IMR-90 (cell line): ENCODE measurements around the gene GGPS1. TPM values are rescaled to one million over a fixed set of nuclear protein-coding genes. Genes with fewer than 3 reads are reported as not detected.

Experiments
- ATAC-seq: fragments of 200-7000 bp; cut with Tn5 transposase; 2 replicates; pipeline ENCODE4 v1.9.1; 2020; ENCODE audit warnings: low read depth, mild to moderate bottlenecking, moderate library complexity
- BruUV-seq: library from RNA; stranded (reverse); fragments of 400-500 nt; replicated peaks from 2 replicates; lab custom pipeline; 2021; lab: Mats Ljungman, UMichigan
- CTCF ChIA-PET: fragments of 300-600 bp; formaldehyde crosslinking; extraction: SDS; loops from one replicate; lab custom pipeline; 2021; ENCODE audit warnings: antibody characterized with exemption; lab: Yijun Ruan, JAX
- POLR2A ChIA-PET: fragments of 300-600 bp; sonication (Branson Sonifier 250); formaldehyde crosslinking; loops from one replicate; lab custom pipeline; 2022; ENCODE audit warnings: antibody characterized with exemption; ENCODE audit not compliant: unreplicated experiment; lab: Charles Lee
- DNase-seq: peaks from one replicate; pipeline ENCODE4 v3.0.0; 2013
- H2AFZ ChIP-seq: replicated peaks from 2 replicates; pipeline ENCODE3; 2013; ENCODE audit warnings: low read length, mild to moderate bottlenecking; ENCODE audit not compliant: poor library complexity
- H2AK5ac ChIP-seq: 2 replicates; pipeline ENCODE4 v1.6.1; 2013; ENCODE audit warnings: low read depth, low read length, inconsistent platforms
- H2AK9ac ChIP-seq: replicated peaks from 2 replicates; pipeline ENCODE3; 2013; ENCODE audit warnings: mild to moderate bottlenecking, low read depth, low read length, moderate library complexity; ENCODE audit not compliant: poor library complexity
- H2BK120ac ChIP-seq: 2 replicates; pipeline ENCODE4 v1.6.1; 2013; ENCODE audit warnings: low read depth, low read length, inconsistent platforms
- H2BK15ac ChIP-seq: 3 replicates; pipeline ENCODE4 v1.6.1; 2013; ENCODE audit warnings: low read depth, low read length, inconsistent platforms
- H2BK20ac ChIP-seq: 2 replicates; pipeline ENCODE4 v1.6.1; 2013; ENCODE audit warnings: low read depth, mild to moderate bottlenecking, inconsistent platforms, low read length, moderate library complexity
- H2BK5ac ChIP-seq: 2 replicates; pipeline ENCODE4 v1.6.1; 2013; ENCODE audit warnings: mild to moderate bottlenecking, low read depth, low read length, inconsistent platforms; ENCODE audit not compliant: poor library complexity, severe bottlenecking
- H3K14ac ChIP-seq: replicated peaks from 2 replicates; pipeline ENCODE4 v1.6.1; 2013; ENCODE audit warnings: low read depth, low read length, inconsistent platforms
- H3K18ac ChIP-seq: 2 replicates; pipeline ENCODE4 v1.6.1; 2013; ENCODE audit warnings: low read depth, low read length, control low read depth
- H3K23ac ChIP-seq: 2 replicates; pipeline ENCODE4 v1.6.1; 2013; ENCODE audit warnings: low read depth, low read length, inconsistent platforms
- H3K27ac ChIP-seq: 2 replicates; pipeline ENCODE4 v1.5.1; 2013; ENCODE audit warnings: mild to moderate bottlenecking, control low read depth, low read length; ENCODE audit not compliant: insufficient read depth
- H3K27me3 ChIP-seq: 2 replicates; pipeline ENCODE4 v1.6.1; 2013; ENCODE audit warnings: low read length; ENCODE audit not compliant: control insufficient read depth, insufficient read depth
- H3K36me3 ChIP-seq: 2 replicates; pipeline ENCODE4 v1.6.1; 2013; ENCODE audit warnings: low read length, mixed read lengths; ENCODE audit not compliant: control insufficient read depth, insufficient read depth
- H3K4ac ChIP-seq: 2 replicates; pipeline ENCODE4 v1.6.1; 2013; ENCODE audit warnings: low read depth, low read length, inconsistent platforms
- H3K4me1 ChIP-seq: 2 replicates; pipeline ENCODE4 v1.6.1; 2013; ENCODE audit warnings: low read length, mixed read lengths; ENCODE audit not compliant: control insufficient read depth, insufficient read depth
- H3K4me2 ChIP-seq: 2 replicates; pipeline ENCODE4 v1.6.1; 2013; ENCODE audit warnings: low read depth, mild to moderate bottlenecking, control low read depth, low read length, moderate library complexity
- H3K4me3 ChIP-seq: 2 replicates; pipeline ENCODE4 v1.5.1; 2013; ENCODE audit warnings: low read depth, mild to moderate bottlenecking, control low read depth, low read length, moderate library complexity; ENCODE audit not compliant: insufficient read depth
- H3K56ac ChIP-seq: 2 replicates; pipeline ENCODE4 v1.6.1; 2013; ENCODE audit warnings: low read length, inconsistent platforms; ENCODE audit not compliant: insufficient read depth; ENCODE audit errors: extremely low read depth
- H3K79me1 ChIP-seq, 2 experiments: 2 replicates each; pipeline ENCODE4 v1.6.1; 2013; ENCODE audit warnings: low read length in 2 of 2, inconsistent platforms in 1 of 2, low read depth in 1 of 2
- H3K9ac ChIP-seq: 2 replicates; pipeline ENCODE4 v1.6.1; 2013; ENCODE audit warnings: low read depth, low read length, control low read depth
- H3K9me1 ChIP-seq: 2 replicates; pipeline ENCODE4 v1.6.1; 2013; ENCODE audit warnings: low read length, inconsistent platforms; ENCODE audit not compliant: insufficient read depth
- H3K9me3 ChIP-seq: 2 replicates; pipeline ENCODE4 v1.6.1; 2013; ENCODE audit warnings: low read length; ENCODE audit not compliant: control insufficient read depth, insufficient read depth
- H4K20me1 ChIP-seq: 2 replicates; pipeline ENCODE4 v1.6.1; 2013; ENCODE audit warnings: low read length, inconsistent platforms; ENCODE audit not compliant: insufficient read depth
- H4K5ac ChIP-seq: 2 replicates; pipeline ENCODE4 v1.6.1; 2013; ENCODE audit warnings: mild to moderate bottlenecking, low read depth, low read length, control low read depth
- H4K8ac ChIP-seq, 2 experiments: 2 replicates each; pipeline ENCODE4 v1.6.1; 2013; ENCODE audit warnings: low read depth in 2 of 2, low read length in 2 of 2, control low read depth in 1 of 2, inconsistent platforms in 1 of 2
- H4K91ac ChIP-seq: 2 replicates; pipeline ENCODE4 v1.6.1; 2013; ENCODE audit warnings: low read depth, low read length, inconsistent platforms; ENCODE audit not compliant: insufficient read depth
- BHLHE40 ChIP-seq: fragments of 150-350 bp; IDR thresholded peaks from 2 replicates; pipeline ENCODE4 v1.6.1; 2016; ENCODE audit warnings: mild to moderate bottlenecking, low read depth, low read length
- CEBPB ChIP-seq: IDR thresholded peaks from 2 replicates; pipeline ENCODE4 v1.6.1; 2012; ENCODE audit warnings: low read depth, low read length, improper control_type of control experiment
- CHD1 ChIP-seq: IDR thresholded peaks from 2 replicates; pipeline ENCODE4 v1.6.1; 2012; ENCODE audit warnings: low read depth, low read length, improper control_type of control experiment
- CTCF ChIP-seq: conservative IDR thresholded peaks from 2 replicates; pipeline ENCODE4 v1.5.1; 2012; ENCODE audit warnings: mild to moderate bottlenecking, low read depth, low read length, improper control_type of control experiment
- ELK1 ChIP-seq: fragments of 150-350 bp; IDR thresholded peaks from 2 replicates; pipeline ENCODE4 v1.6.1; 2016; ENCODE audit warnings: low read depth, mild to moderate bottlenecking, low read length, moderate library complexity, borderline replicate concordance
- FOS ChIP-seq: fragments of 150-350 bp; IDR thresholded peaks from 2 replicates; pipeline ENCODE4 v1.6.1; 2016; ENCODE audit warnings: low read depth, low read length
- MAFK ChIP-seq: IDR thresholded peaks from 2 replicates; pipeline ENCODE4 v1.6.1; 2012; ENCODE audit warnings: low read depth, low read length, improper control_type of control experiment
- MAZ ChIP-seq: IDR thresholded peaks from 2 replicates; pipeline ENCODE4 v1.6.1; 2012; ENCODE audit warnings: low read depth, mild to moderate bottlenecking, low read length, improper control_type of control experiment, moderate library complexity, borderline replicate concordance
- MXI1 ChIP-seq: IDR thresholded peaks from 2 replicates; pipeline ENCODE4 v1.6.1; 2012; ENCODE audit warnings: low read depth, mild to moderate bottlenecking, low read length, moderate library complexity, borderline replicate concordance
- NFE2L2 ChIP-seq: fragments of 150-350 bp; IDR thresholded peaks from 2 replicates; pipeline ENCODE4 v1.6.1; 2016; ENCODE audit warnings: low read depth, mild to moderate bottlenecking, low read length
- POLR2A ChIP-seq: IDR thresholded peaks from 2 replicates; pipeline ENCODE4 v1.6.1; 2012; ENCODE audit warnings: mild to moderate bottlenecking, low read depth, low read length
- RAD21 ChIP-seq: IDR thresholded peaks from 2 replicates; pipeline ENCODE4 v1.6.1; 2012; ENCODE audit warnings: low read length, improper control_type of control experiment
- RCOR1 ChIP-seq: IDR thresholded peaks from 2 replicates; pipeline ENCODE4 v1.6.1; 2012; ENCODE audit warnings: mild to moderate bottlenecking, low read length, improper control_type of control experiment; ENCODE audit not compliant: insufficient replicate concordance
- RFX5 ChIP-seq: IDR thresholded peaks from 2 replicates; pipeline ENCODE4 v1.8.0; 2012; ENCODE audit warnings: low read depth, mild to moderate bottlenecking, low read length, moderate library complexity
- SMC3 ChIP-seq: fragments of 150-350 bp; IDR thresholded peaks from 2 replicates; pipeline ENCODE4 v1.6.1; 2016; ENCODE audit warnings: low read depth, mild to moderate bottlenecking, antibody characterized with exemption, low read length, moderate library complexity
- USF2 ChIP-seq: fragments of 150-350 bp; IDR thresholded peaks from 2 replicates; pipeline ENCODE4 v1.6.1; 2017; ENCODE audit warnings: mild to moderate bottlenecking, antibody characterized with exemption, low read length, low read depth
- WGBS, 2 experiments: methylation state at CpG; one replicate each; pipeline versions ENCODE4 v1.1.5 to v1.1.7; 2013; ENCODE audit warnings: missing lambda C conversion rate in 2 of 2; ENCODE audit not compliant: insufficient read length in 1 of 2; ENCODE audit errors: extremely low coverage in 2 of 2; 5-methylcytosine and 5-hydroxymethylcytosine counted together
- dilution Hi-C: fragments of 300-500 bp; cut with HindIII; formaldehyde crosslinking; loops from one replicate; pipeline ENCODE4 v1.14.3; 2018; ENCODE audit warnings: low sequenced_read_pairs; ENCODE audit not compliant: unreplicated experiment
- in situ Hi-C: fragments of 300-500 bp; cut with MboI; formaldehyde crosslinking; loops from 3 replicates; pipeline ENCODE4 v1.14.3; 2019; ENCODE audit warnings: low sequenced_read_pairs, inconsistent platforms, mixed read lengths
- intact Hi-C: fragments of 100-400 bp; cut with micrococcal nuclease; formaldehyde crosslinking; loops from 2 replicates; pipeline ENCODE4 v1.10.0; 2022
- polyA plus RNA-seq, 3 experiments: library from polyadenylated mRNA; depleted of rRNA; stranded (reverse); fragments of >200 nt; gene quantifications; 2 replicates each; pipeline ENCODE4 v1.2.3, GENCODE V29; 2012; ENCODE audit warnings: low replicate concordance in 1 of 3
- total RNA-seq: library from RNA; depleted of rRNA; stranded (reverse); fragments of >200 nt; gene quantifications from 2 replicates; pipeline ENCODE4 v1.2.3, GENCODE V29; 2012

GGPS1 gene
- total and polyA plus RNA-seq, 2 of the 4 experiments (the other 2 are of a cell fraction): 16.4 to 21.5 TPM

- no peak overlapping the region for H3K27ac ChIP-seq
- no peak overlapping the region for H2BK20ac ChIP-seq
- peaks cover 2% of the 10 kb centered on the region for H3K4me1 ChIP-seq
- no peak overlapping the region for H3K9ac ChIP-seq
- H3K9me1 ChIP-seq: no peaks in the 10 kb centered on the region
- no TSS peak for BruUV-seq
- H3K56ac ChIP-seq: no peak overlapping the region
- peaks cover 21% of the 10 kb centered on the region for H3K36me3 ChIP-seq
- no peak overlapping the region for H2BK15ac ChIP-seq
- TF ChIP-seq RCOR1 (no peak), NFE2L2 (no peak), RAD21 (no peak), CEBPB (no peak), FOS (no peak), USF2 (no peak), SMC3 (no peak), POLR2A (no peak), CHD1 (no peak), RFX5 (no peak), MAZ (no peak), BHLHE40 (no peak), ELK1 (no peak), CTCF (no peak), MXI1 (no peak), MAFK (no peak)
- no peak overlapping the region for H2AFZ ChIP-seq
- ChIA-PET CTCF (interaction anchor here (0.6 kb wide), 1 partner anchor 150 kb away, joined by 3 read pairs; no protein-coding TSS in a partner anchor), POLR2A (no interaction called here)
- H2BK5ac ChIP-seq: no peak overlapping the region
- in situ Hi-C loops (no loop called here), intact Hi-C loops (no loop called here), dilution Hi-C loops (no loop called here)
- H2BK120ac ChIP-seq: no peak overlapping the region
- no peak overlapping the region for H4K8ac ChIP-seq
- no peak overlapping the region for H2AK9ac ChIP-seq
- ATAC-seq: no peak
- H3K4me2 ChIP-seq: no peak overlapping the region
- no peak overlapping the region for H4K5ac ChIP-seq
- peaks cover 9 to 20% of the 10 kb centered on the region in 2 experiments; a peak in 3 of 4 replicates for H3K79me1 ChIP-seq
- no CpG with 5 or more reads among the region's 1 CpG for WGBS, 2 experiments
- no peak overlapping the region for H4K91ac ChIP-seq
- no peak overlapping the region for H3K14ac ChIP-seq
- H3K9me3 ChIP-seq: no peaks in the 10 kb centered on the region
- no peaks in the 10 kb centered on the region for H3K27me3 ChIP-seq
- no peak overlapping the region for H2AK5ac ChIP-seq
- no peak overlapping the region for H3K23ac ChIP-seq
- no peak overlapping the region for H3K4me3 ChIP-seq
- no peak for DNase-seq
- no peak overlapping the region for H3K18ac ChIP-seq
- no peak overlapping the region for H3K4ac ChIP-seq
- no peaks in the 10 kb centered on the region for H4K20me1 ChIP-seq
These were observed 13.0 kb downstream of the GGPS1 start for GRCh38 chr1:235341334-235341733.
